ENCODE results near the gene HECW1.

DNA sequence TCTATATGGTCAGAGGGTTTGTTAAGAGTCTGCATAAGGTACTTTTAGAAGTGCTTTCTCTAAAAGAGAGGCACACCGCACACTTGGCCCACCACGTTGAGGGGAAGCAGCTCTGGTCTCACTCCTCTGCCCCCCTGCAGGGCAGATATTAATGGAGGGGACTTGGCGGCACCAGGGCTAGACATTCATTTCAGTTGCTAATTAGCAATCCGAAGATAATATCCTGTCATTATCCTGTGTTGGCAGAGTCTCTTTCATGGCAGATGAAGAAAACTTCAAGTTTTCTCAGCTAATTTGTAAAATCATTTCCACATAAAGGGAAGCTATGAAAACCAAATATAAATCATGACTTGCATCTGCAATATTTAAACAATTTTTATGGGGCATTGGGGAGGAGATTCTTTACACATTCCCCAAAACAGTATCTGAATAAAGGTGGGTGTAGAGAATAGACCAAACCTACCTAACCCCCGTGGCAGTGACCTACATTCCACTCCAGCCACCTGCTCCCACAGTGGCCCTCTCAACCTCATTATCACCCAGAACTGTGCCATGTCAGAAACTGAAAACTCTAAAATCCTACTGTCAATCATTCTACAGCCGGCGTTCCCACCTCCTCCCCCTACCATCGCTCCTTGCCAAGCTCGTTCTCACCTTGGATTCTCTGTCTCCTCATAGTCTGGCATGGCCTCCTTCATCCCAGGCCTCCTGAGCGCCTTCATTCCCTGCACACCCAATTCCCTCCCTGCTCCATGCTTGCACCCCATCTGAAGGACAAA lies 416.3 kb downstream of the HECW1 start:
- TF ChIP-seq, protein P1, sequence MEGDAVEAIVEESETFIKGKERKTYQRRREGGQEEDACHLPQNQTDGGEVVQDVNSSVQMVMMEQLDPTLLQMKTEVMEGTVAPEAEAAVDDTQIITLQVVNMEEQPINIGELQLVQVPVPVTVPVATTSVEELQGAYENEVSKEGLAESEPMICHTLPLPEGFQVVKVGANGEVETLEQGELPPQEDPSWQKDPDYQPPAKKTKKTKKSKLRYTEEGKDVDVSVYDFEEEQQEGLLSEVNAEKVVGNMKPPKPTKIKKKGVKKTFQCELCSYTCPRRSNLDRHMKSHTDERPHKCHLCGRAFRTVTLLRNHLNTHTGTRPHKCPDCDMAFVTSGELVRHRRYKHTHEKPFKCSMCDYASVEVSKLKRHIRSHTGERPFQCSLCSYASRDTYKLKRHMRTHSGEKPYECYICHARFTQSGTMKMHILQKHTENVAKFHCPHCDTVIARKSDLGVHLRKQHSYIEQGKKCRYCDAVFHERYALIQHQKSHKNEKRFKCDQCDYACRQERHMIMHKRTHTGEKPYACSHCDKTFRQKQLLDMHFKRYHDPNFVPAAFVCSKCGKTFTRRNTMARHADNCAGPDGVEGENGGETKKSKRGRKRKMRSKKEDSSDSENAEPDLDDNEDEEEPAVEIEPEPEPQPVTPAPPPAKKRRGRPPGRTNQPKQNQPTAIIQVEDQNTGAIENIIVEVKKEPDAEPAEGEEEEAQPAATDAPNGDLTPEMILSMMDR (optimal IDR thresholded peaks at IDR 0.05 in 1 of 3, IDR thresholded peaks at IDR 0.05 in 1 of 3, conservative IDR thresholded peaks at IDR 0.05 in 1 of 3; ENCODE audit: extremely low read depth in 1 of 3, insufficient read depth in 2 of 3, low read length in 3 of 3), result no peak
- no peak for TF ChIP-seq EZH2 (IDR thresholded peaks at IDR 0.05; ENCODE audit: low read length)

Measured in keratinocyte (primary cell).